HG02798 (cell line): Measurements from ENCODE around the gene RNGTT.
"Not testable (repeated sequence)": the region's sequence is repeated elsewhere in the genome, so short reads cannot be mapped to it uniquely, and the experiment has no call there.

Experiments used
- ATAC-seq: cut with Tn5 transposase; IDR thresholded peaks from one replicate; pipeline ENCODE4 v1.9.1; 2021; ENCODE audit warnings: mild to moderate bottlenecking; ENCODE audit not compliant: unreplicated experiment, poor library complexity

The RNGTT gene

DNA sequence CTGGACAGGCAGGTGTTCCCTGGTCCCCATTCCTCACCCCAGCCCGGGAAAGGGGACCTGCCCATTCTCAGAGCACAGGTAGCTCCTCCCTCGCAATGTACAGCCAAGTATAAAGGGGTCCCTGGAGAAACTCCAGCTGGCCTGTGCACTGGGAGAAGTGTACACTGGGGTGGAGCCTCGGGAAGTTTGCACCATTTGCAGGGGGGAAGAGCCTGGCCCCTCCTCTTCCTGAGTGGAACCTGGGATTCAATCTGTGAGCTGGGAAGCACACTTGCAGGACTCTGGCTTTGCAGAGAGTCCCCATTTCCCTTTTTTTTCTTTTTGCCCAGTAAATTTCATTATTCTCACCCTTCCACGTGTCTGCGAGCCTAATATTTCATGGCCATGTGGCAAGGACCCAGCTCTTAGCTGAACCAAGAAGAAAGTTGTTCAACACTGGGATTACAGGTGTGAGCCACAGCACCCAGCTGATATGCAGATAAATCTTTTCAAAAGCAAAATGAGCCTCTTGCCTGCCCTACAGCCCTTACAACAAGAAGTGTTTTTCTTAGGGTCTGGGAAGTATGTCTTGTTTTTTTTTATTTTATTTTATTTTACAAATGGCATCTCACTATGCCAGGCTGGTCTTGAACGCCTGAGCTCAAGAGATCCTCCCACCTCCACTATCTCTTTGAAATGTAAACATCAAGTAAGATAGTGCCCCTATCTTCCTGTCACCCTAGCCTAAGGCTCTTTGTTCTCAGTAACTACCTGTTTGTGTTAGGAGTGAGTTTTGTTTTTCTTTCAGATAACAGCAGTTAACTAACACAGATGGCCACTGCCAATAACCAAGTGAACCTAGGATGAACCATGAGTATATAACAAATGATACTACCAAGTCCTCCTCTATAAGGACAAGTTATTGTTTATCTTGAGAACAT is 9.3 kb upstream of the RNGTT start:
- ATAC-seq, result no peak

- ATAC-seq, result no peak
Observed at GRCh38 chr6:88970301-88970700, 6.9 kb upstream of the RNGTT start.

DNA sequence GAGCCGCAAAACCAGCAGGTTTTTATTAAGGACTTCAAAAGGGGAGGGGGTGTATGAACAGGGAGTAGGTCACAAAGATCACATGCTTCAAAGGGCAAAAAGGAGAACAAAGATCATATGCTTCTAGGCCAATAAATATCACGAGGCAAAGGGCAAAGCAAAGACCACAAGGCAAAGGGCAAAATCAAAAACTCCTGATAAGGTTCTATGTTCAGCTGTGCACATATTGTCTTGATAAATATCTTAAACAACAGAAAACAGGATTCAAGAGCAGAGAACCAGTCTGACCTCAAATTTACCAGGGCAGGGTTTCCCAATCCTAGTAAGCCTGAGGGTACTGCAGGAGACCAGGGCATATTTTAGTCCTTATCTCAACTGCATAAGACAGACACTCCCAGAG is 5.8 kb upstream of the RNGTT start:
- not testable (repeated sequence) for ATAC-seq

GRCh38 chr6:88967891-88968290 is 4.5 kb upstream of the RNGTT start:
- no peak for ATAC-seq

DNA sequence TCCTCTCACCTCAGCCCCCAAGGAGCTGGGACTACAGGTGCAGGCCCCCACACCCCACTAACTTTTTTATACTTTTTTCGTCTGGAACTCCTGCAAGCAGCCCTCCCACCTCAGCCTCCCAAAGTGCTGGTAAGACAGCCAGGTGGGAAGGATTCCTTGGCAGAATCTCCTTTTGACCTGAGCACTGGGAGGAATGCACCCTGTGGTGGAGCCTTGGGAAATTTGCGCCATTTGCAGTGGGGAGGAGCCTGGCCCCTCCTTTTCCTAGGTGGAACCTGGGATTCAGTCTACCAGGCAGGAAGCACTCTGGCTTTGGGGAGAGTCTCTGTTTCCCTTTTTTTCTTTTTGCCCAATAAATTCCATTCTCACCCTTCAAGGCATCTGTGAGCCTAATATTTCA is 2.3 kb upstream of the RNGTT start:
- no peak for ATAC-seq

- ATAC-seq, result no peak
Observed at GRCh38 chr6:88964509-88964908, 1.1 kb upstream of the RNGTT start.

DNA sequence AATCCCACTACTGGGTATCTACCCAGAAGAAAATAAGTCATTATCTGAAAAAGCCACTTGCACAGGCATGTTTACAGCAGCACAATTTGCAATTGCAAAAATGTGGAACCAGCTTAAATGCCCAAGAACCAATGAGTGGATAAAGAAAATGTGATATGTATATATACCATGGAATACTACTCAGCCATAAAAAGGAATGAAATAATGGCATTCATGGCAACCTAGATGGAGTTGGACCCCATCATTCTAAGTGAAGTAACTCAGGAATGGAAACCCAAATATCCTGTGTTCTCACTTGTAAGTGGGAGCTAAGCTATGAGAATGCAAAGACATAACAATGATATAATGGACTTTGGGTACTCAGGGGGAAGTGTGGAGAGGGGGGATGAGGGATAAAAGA is 4.6 kb downstream of the RNGTT start:
- ATAC-seq, result no peak

DNA sequence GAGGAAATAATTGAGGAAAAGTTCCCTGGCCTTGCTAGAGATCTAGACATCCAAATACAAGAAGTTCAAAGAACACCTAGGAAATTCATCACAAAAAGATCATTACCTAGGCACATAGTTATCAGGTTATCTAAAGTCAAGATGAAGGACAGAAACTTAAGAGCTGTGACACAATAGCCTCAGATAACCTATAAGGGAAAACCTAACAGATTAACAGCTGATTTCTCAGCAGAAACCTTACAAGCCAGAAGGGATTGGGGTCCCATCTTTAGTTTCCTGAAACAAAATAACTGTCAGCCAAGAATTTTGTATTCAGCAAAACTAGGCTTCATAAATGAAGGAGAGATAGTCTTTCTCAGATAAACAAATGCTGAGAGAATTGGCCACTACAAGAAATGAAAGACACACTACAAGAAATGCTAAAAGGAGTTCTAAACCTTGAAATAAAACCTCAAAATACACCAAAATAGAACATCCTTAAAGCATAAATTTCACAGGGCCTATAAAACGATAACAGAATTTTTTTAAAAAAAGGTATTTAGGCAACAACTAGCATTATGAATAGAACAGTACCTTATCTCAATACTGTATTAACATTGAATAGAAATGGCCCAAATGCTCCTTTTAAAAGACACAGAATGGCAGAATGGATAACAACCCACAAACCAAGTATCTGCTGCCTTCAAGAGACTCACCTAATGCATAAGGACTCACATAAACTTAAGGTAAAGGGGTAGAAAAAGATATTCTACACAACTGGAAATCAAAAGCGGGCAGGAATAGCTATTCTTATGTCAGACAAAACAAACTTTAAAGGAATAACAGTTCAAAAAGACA is 9.7 kb downstream of the RNGTT start:
- no peak for ATAC-seq

DNA sequence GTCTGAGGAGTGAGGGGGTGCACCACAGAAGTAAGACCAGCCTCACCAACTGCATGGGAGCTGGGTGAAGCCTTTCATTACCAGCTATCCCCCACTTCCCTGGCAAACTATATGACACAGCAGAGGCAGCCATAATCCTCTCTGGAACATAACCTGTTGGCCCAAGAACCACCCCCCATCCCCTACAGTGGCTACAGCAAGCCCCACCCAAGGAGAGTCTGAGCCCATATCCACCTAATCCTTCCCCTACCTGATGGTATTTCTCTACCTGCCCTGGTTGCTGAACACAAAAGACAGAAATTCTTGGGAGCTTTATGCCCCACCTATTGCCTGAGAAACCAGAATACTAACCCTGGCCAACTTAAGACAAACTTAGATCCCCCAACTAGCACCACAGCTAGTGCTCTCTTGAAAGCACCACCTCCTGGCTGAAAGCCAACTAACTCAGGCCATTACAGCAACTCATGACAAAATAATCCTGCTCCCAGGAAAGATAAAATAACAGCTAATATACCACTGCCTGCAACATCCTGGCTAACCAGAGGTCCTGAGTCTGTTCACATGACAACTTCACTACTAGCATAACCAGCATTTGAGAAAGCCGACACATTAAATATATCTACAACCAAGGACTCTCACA is 11.2 kb downstream of the RNGTT start:
- ATAC-seq, result no peak

GRCh38 chr6:88945415-88946008 is 17.9 kb downstream of the RNGTT start:
- ATAC-seq, result no peak

DNA sequence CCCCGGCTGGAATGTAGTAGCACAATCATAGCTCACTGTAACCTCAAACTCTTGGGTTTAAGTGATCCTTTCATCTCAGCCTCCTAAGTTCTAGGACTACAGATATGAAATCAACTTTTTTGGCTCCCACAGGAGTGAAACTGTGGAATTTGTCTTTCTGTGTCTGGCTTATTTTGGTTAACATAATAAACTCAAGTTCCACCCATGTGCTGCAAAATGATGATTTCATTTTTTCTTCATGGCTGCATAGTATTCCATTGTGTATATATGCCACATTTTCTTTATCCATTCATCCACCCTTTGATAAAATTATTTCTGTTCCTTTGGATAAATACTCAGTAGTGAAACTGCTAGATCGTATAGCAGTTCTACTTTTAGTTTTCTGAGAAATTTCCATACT is 29.9 kb downstream of the RNGTT start:
- no peak for ATAC-seq

DNA sequence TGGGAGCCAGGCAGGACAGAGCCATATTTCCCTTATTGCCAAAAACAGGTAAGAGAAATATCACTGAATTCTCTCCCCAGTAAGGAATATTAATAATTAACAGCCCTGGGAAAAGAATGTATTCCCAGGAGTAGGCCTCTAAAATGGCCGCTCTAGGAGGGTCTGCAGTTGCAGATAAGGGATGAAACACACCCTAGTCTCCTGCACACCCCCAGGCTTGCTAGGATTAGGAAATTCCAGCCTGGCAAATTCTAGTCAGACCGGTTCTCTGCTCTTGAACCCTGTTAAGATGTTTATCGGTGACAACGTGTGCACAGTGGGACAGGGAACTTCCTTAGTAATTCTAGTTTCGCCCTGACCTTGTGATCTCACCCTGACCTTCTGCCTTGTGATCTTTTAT is 31.4 kb downstream of the RNGTT start:
- ATAC-seq, result not testable (repeated sequence)

GRCh38 chr6:88922775-88923548 is 40.5 kb downstream of the RNGTT start:
- ATAC-seq, result no peak

DNA sequence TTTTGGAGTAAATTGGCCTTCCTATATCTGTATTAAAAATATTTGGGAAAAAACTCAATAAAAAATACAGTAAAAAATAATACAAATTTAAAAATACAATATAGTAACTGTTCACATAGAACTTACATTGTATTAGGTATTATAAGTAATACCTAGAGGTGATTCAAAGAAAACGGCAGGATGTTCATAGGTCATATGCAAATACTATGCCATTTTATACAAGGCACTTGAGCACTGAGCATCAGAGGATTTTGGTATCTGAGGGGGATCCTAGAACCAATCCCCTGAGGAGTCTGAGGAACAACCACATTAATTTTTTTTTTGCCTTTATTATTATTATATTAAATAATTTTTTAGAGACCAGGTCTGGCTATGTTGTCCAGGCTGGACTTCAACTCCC is 41.7 kb downstream of the RNGTT start:
- ATAC-seq, result no peak

DNA sequence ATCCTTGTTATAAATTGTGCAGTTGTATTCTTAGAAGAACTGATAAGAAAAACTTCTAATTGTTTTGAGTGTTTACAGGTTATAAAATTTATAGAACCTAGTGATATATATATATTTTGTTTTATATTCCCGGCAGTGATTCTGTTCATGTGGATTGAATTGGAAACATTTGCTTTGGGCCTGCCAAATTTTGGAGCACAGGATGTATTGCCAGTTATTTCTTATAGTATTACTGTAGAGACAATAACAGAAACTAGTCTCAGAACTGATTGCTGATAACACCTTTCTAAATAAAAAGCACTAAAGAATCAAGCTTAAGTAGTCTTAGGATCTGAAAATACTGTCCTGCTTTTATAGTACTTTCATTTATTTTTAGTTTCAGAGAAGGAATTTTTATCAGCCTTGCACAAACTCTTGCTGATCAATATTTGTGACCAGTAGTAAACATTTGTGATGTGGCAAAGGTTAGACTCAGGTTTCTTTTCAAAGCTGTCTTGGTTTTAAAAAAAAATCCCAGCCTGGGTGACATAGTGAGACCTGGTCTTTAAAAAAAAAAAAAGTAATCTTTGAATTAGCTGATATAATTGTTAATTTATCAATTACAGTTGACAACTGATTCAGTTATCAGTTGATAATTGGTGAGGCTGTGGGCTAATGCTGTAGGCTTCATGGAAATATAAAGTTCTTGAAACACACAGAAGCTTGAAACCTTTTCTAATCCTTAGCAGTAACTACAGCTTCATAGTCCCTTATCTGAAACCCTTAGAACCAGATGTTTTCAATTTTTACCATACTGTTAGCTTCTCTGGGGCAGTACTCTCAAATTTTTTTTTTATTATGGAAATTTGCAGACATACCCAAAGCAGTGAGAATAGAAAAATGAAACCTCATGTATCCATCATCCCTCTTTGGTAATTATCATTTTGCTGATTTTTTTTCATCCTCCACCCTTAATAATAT is 42.4 kb downstream of the RNGTT start:
- no peak for ATAC-seq

DNA sequence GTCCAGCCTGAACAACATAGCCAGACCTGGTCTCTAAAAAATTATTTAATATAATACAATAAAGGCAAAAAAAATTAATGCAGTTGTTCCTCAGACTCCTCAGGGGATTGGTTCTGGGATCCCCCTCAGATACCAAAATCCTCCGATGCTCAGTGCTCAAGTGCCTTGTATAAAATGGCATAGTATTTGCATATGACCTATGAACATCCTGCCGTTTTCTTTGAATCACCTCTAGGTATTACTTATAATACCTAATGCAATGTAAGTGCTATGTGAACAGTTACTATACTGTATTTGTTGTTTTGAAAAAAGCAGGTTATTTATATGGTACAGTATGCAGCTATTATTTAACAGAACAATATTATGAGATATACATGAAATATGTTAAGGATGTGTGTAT is 43.3 kb downstream of the RNGTT start:
- ATAC-seq, result no peak

- ATAC-seq, result no peak
Observed at GRCh38 chr6:88919032-88919431, 44.4 kb downstream of the RNGTT start.

- ATAC-seq, result no peak
Observed at GRCh38 chr6:88916615-88917208, 46.7 kb downstream of the RNGTT start.
